ENCODE measurements around the gene IL1R2.
"Not testable (repeated sequence)": the region's sequence is repeated elsewhere in the genome, so short reads cannot be mapped to it uniquely, and the experiment has no call there.

The IL1R2 gene

DNA sequence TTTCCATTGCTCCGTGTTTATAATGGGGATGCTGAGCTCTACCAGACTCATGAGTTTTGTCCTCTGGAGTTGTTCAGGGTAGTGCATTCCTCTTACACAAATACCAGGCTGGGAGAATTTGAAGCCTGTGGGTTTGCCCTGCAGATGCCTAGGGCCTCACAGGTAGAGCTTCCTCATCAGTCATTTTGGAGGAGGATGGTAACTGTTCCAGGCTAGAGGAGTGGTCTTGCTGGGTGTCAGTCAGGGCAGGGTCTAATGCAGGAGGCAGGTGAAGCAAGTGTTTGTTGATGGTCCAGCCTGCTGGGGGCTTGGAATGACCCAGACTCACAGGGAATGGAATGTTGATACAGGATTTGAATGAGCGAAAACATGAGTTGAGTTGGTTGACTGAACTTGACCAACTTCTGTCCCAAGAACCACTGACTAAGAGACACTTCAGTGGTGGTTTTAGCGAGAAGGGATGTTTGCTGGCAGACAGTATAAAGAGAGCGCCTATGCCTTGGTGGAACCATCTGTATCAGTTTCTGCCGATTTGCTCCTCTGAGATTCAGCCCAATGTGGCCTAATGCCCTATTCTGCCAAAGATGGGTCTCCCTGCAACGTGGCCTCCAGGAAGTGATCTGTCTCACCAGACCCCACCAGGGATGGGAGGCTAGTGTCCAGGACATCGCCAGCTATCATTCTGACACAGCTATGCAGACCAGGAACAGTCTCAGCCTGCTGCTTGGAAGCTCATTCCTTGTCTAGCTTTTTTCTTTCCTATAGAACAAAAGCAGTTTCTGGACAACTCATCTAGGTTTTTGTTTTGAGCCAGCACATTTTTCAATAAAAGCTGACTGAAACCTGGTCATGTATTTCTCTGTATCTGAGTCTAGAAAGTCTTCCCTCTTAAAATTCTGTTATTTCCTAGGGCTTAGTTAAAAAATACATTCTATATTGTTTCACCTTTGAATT, 9.3 kb downstream of the IL1R2 start:
- DNase-seq = no peak

DNA sequence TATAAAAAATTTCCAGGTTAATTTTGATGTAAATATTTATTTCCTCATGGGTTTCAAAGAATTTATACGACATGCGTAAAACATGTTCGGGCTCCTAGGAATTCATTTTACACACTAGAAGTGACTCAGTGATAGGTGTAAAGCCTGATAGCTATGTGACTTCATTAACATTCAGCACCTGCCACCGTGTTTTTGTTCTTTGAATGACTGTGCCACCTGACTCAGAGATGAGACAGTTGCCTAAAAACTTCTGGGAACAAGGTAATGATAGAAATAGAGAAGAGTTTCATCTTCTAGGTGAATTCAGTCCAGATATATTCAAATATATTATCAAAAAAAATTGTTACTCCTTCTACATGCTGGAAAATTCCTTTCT, 10.0 kb downstream of the IL1R2 start:
- DNase-seq = no peak

DNA sequence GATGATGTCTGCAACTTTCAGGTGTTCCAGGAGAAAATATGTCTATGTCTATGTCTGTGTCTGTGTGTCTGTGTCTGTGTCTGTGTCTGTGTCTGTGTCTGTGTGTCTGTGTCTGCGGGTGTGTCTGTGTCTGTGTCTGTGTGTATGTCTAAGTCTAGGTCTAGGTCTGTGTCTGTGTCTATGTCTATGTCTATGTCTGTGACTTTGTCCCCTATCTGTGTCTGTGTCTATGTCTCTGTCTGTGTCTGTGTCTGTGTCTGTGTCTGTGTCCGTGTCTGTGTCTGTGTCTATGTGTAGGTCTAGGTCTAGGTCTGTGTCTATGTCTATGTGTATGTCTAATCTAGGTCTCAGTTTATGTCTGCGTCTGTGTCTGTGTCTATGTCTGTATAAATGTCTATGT, 10.5 kb downstream of the IL1R2 start:
- no peak for DNase-seq

DNA sequence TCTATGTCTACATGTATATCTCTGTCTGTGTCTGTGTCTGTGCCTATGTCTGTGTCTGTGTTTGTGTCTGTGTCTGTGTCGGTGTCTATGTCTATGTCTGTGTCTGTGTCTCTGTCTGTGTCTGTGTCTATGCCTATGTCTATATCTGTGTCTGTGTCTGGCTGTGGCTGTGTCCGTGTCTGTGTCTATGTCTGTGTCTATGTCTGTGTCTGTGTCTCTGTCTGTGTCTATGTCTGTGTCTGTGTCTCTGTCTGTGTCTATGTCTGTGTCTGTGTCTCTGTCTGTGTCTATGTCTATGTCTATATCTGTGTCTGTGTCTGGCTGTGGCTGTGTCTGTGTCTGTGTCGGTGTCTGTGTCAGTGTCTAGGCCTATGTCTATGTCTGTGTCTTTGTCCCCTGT, 11.1 kb downstream of the IL1R2 start:
- not testable (repeated sequence) for DNase-seq

DNA sequence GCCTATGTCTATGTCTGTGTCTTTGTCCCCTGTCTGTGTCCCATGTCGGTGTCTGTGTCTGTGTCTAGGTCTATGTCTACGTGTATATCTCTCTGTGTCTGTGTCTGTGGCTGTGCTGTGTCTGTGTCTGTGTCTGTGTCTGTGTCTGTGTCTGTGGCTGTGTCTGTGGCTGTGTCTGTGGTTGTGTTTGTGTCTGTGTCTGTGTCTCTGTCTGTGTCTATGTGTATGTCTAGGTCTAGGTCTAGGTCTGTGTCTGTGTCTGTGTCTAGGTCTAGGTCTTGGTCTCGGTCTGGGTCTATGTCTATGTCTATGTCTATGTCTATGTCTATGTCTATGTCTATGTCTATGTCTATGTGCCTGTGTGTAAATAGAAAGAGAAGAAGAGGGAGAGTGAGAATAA, 11.9 kb downstream of the IL1R2 start:
- DNase-seq = no peak

DNA sequence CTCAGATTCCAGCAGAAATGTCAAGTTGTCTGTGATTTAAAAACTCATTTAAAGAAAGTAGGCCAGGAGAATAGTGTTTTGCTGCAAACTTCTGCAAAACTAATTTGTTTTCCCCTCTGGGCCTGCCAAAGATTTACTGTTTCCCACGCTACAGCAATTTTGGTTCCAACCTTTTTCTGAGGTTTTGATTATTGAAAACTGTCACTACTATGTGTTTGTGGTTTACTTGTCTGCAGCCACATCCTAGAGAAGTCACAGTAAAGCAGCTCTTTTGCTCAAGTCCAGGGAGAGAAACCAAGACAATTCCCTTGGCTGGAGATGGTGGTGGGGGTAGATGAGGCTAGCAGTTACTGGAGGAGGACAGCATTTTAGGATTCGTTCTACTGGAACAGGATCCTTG, 12.8 kb downstream of the IL1R2 start:
- no peak for DNase-seq

DNA sequence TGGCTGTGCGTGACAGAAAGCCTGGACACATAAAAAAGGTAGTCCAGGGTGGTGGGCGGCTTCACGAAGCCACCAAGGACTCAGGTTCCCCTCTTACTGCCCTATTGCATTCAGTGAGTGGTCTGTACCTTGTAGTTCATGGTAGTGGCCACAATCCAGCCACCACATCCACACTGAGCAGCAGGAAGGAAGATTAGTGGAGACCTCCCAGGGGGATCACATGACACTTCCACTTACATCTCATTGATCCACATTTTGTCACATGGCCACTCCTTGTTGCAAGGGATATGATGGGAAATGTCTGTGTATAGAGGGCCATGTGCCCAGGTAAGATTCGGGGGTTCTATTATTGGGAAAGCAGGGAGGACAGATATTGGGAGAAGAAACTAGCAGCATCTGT, 13.7 kb downstream of the IL1R2 start:
- DNase-seq = no peak

DNA sequence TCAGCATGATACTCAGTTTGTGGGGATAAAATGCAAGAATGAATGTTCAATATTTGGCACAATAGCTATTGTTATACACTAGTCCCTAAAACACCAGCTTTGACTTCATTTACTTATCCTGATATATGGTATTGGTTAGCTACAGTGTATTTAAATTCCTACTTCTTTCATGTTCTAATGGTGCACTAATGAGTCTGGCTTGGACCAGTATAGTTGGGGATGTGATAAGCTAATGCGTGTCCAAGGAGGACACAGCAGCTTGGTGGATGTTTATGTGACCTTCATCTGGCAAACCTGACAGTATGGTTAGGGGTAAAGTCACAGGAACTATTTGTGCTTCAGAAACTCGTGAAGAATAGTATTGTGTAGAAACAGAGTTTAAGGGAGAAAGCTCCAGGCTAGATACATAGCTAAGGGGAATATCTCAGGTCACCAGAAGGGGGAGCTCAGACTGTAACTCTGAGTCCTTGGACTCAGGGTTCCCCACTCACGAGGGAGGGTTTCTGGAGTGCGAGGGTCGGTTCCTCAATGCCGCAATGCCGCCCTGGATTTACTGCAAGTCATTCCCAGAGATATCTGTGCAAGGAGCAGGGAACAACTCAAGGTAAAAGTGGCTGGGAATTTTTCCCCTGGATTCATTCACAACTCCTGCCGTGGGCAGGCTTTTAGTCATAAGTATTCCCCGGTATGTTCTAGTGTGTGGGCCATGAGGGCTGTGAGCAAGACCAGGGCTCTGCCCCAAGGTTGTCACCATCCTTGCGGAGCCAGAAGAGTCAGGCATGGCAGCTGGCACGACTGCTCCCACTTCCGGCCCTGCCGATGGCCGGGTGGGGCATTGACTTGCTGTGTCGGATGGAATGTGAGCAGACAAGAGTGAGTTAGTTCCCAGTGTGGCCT, 14.5 kb downstream of the IL1R2 start:
- peak in 1 of 2 experiments; percentile 44 for DNase-seq

DNA sequence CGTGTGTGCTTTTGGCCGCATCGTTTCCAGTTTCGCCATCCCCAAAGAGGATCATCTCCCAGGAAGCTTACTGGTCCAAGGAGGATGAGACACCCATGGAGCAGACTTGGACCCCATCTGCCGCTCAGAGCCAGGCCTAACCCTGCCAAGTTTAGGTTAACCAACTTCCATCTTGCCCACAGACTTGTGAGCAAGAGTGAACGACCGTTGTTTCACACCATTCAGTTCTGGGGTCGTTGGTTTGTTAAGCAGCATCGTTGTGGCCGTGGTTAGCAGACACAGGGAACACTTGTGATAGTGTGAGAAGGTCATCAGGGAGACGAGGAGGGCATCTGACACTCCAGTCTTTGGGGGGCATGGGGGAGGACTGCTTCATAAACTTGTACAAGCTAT, 15.1 kb downstream of the IL1R2 start:
- no peak for DNase-seq

DNA sequence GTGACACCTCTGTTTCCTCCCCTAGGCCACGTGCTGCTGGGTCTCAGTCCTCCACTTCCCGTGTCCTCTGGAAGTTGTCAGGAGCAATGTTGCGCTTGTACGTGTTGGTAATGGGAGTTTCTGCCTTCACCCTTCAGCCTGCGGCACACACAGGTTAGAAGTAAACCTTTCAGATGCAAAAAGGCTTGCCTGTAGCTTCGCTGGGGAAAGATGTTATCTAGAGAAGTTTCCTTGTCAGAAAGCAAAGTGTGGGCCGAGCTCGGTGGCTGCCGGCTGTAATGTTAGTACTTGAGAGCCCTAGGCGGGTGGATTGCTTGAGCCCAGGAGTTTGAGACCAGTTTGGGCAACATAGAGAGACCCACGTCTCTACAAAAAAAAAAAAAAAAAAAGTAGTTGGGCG, 16.7 kb downstream of the IL1R2 start:
- no peak for DNase-seq

DNA sequence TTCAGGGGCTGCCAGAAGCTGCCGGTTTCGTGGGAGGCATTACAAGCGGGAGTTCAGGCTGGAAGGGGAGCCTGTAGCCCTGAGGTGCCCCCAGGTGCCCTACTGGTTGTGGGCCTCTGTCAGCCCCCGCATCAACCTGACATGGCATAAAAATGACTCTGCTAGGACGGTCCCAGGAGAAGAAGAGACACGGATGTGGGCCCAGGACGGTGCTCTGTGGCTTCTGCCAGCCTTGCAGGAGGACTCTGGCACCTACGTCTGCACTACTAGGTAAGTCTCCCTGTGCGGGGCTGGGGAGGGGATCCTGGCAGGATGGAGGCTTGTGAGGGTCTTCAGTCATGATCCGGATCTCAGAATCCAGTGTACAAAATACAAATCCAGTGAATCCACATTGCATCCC, 17.8 kb downstream of the IL1R2 start:
- DNase-seq = no peak

DNA sequence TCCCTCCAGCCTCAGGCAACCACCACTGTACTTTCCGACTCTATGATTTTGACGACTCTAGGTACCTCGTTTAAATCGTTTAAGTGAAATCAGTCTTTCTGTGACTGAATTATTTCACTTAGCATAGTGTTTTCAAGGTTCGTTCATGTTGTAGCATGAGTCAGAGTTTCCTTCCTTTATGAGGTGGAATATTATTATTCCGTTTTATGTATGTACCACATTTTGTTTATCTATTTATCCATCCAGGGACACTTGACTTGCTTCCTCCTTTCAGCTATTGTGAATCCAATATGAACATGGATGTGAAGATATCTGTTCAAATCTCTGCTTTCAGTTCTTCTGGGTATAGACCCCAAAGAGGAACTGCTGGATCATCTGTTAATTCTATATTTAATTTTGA, 19.1 kb downstream of the IL1R2 start:
- no peak for DNase-seq

DNA sequence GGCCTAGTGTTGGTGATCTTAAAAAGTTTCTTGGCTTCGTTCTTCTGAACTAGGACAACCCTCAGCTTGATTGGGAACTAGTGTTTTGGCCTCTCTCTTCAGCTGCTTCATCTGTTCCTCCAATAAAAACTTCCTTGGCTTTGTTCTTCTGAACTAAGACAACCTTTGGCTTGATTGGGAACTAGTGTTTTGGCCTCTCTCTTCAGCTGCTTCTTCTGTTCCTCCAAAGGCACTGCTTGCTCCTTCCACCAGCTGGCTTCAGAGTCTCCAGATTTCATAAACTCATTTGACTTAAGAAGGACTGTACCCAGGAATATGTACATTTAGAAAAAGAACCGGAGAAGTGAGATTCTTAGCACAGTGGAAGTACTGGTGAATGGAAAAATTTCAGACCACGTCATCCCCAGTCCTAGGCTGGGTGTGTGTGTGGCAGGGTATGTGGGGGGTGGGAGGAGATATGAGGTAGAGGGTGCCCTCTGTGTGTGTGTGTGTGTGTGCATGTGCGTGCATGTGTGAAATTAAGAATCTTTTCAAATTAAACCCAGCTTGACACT, 20.4 kb downstream of the IL1R2 start:
- no peak for DNase-seq

DNA sequence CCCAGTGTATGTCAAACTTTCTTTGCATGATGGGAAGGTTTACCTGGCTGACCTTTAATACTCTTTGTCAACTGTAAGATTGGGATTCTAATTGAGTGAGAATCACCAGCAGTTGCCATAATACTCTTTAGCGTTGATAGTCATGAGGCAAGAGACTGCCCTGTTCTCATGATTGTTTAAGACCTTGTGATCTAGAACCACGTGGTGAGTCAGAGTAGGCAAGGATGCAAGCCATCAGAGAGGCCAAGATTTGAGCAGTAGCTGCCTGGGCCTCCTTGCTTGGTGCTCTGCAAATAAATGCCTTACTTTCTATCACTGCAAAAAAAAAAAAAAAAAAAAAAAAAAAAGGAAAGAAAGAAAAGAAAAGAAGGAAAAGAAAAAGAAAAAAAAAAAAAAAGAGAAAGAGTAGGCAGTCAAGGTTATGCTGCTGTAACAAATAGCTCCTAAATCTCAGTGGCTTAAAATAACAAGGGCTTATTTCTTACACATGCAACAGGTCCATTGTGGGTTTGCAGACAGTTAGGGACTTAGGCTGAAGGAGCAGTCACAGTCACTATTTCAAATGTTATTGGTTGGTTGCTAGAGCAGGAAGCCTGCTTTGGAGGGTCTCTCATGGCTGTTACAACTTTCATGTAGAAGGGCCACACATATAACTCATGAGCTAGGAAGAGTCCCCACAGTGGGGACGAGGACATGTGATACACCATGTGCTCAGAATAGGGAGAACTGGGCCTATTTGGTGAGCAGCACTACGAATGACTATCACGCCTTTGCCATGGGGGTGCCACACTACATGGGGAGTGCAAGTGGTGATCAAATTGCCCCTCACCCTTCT, 21.7 kb downstream of the IL1R2 start:
- no peak for DNase-seq

DNA sequence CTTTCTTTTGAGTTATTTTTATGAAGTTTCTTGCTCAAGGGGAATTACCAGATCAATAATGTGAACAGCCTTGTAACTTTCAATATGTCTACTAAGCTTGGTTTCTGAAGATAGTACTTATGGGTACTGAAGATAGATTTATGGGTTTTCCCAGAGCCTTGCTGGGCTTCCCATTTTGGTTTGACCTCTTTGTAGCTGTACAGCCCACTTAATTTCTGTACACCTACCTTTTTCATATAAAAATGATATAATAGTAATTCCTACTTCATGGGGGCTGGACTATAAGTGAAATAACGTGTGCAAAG, 22.2 kb downstream of the IL1R2 start:
- DNase-seq = no peak

DNA sequence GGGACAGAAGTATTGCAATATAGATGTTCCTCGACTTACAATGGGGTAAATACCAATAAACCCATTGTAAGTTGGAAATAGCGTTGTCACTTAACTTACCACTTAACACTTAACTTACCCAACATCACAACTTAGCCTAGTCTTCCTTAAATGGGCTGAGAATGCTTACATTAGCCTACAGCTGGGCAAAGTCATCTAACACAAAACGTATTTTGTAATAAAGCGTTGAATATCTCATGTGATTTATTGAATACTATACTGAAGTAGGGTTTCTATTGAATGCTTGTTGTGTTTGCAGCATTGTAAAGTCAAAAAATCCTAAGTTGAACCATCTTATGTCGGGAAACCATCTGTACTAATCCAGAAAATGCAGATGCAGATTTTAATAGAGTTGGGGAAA, 23.6 kb downstream of the IL1R2 start:
- DNase-seq = no peak

DNA sequence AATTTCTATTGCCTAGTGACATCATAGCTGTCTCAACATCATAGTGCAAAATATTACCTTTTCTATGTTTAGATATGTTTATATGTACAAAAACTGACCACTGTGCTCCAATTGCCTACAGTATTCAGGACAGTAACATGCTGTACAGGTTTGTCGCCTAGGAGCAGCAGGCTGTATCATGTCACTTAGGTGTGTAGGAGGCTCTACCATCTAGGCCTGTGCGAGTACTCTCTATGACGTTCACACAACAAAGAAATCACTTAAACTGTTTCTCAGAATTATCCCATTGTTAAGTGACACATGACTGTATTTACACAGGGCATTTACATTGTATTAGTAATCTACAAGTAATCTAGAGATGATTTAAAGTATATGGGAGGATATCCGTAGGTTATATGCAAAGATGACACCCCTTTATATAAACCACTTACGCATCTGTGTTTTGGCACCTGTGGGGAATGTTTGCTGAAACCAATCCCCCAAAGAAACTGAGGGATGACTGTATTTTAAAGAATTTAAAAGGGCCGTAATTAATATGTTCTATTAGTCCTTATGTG, 24.7 kb downstream of the IL1R2 start:
- DNase-seq = no peak

DNA sequence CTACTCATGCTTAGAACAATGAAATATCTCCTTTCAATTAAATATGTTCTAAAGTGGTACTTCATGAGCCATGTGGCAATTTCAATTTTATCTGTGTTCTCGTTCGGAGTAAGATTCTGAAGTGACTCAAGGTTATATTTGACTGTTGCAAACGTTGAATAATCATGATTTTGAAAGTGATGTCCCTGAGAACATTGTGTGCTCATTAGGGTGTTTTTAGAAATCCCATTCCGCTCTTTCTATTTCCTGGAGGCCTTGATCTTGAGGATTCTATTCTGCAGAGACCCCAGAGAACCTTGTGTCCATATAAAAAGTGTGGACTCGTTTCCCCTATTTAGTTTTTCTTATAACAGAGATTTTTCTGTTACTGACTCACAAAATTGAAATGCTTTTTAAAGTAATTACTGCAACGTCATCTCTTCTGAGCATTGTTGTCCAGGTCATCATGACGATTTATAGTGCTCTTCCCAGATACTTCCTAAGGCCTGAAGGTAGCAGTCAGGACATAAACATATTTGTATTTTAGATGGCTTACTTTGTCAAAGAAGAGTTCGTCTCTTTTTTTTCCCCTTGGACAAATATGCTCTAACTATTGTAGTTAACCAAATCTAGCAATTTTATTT, 27.2 kb downstream of the IL1R2 start:
- no peak for DNase-seq

DNA sequence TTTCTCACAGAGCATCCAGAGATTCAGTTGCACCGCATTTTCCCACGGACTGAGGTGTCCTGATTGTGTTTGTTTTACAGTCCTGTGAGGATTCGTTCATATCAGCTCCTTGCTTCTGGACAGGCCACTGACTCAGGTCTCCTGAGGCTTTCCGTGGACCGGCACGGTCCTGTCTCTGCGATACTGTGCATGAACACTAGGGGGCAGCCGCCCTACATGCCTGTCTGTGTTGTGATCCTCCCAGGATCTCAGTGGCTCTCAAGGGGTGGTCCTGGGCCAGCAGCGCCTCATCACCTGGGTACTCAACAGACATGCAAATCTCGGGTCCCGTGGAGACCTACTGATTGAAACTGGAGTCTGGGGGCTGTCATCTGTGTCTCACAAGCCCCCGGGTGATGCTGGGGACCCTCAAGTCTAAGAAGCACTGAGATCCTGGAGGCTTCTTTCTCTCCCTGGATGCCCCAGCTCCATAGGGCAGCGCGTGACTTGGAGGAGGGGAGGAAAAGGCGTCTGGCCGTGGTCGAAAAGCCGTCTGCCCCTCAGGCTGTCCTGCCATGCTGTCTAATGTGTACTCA, 28.9 kb downstream of the IL1R2 start:
- peak in 1 of 2 experiments; percentile 59 for DNase-seq

DNA sequence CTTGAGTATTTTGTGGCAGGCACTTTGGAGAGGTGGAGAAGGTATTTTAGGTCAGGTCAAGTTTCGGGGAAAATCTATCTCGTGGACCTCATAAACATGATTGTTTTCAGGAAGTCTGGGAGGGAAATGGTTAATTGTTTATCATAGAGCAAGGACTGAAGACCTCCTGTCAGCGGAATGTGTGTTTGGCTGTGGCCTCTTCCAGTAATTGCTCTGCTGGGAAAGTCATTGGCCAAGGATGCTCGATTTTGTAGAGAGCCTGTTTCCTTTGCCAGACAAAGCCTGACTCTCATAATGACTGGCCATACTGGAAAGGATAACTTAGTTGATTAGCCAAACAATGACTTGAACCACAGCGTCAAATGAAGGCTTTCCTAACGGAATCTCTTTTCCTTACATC, 30.0 kb downstream of the IL1R2 start:
- DNase-seq = no peak

DNA sequence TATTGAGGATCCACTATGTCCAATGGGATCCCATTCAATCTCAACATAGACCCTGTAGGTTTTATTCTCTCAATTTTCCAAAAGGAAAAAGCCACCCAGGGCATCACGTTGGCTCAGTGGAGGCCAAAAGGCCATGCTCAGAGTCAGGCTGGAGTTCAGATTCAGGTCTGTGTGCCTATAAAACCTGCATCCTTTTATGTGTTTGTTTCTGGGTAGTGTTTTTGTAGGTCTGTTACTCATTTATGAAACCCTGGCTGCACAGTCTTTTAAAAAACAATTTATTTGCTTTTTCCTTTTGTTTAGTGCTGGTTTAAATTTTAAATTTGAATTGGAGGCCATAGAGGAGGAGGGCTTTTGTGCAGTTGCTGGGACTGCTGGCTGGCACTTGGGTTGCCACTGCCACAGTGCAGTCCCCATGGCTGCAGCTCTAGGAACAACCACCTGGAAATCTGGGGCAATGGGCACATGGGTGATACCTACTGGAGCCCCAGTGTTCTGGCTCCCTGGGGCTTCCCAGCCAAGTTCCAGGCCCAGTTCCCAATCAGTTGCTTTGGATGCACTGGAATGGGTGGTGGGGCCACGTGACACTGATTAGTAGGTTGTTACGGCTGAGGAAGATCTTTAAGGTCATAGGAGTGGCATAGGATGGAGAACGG, 31.3 kb downstream of the IL1R2 start:
- no peak for DNase-seq
